Right cardiac atrium (tissue), 5 donors: ENCODE results near the gene PDZRN3. TPM values are rescaled to one million over a fixed set of nuclear protein-coding genes. Genes with fewer than 3 reads are reported as not detected.
A peak's percentile ranks its signal among the peaks of the same experiment; 100 is the strongest.

Experiments
- ATAC-seq, 2 donors: fragments of 200-7000 bp; cut with Tn5 transposase; one replicate each; pipeline versions ENCODE4 v1.8.0 to v1.9.1; 2020; ENCODE audit warnings: moderate library complexity in 2 of 2, mild to moderate bottlenecking in 1 of 2
- DNase-seq, 3 donors: peaks; one replicate each; pipeline ENCODE4 v3.0.0-alpha.2; 2020
- H3K27ac ChIP-seq: one replicate; pipeline ENCODE4 v1.5.1; 2013; ENCODE audit warnings: mild to moderate bottlenecking, low read length, control low read depth, moderate library complexity
- H3K27me3 ChIP-seq: one replicate; pipeline ENCODE4 v1.6.1; 2013; ENCODE audit not compliant: control insufficient read depth, insufficient read depth
- H3K4me1 ChIP-seq: one replicate; pipeline ENCODE4 v1.6.1; 2013; ENCODE audit warnings: low read length; ENCODE audit not compliant: control insufficient read depth, insufficient read depth
- H3K4me3 ChIP-seq: one replicate; pipeline ENCODE4 v1.5.1; 2013; ENCODE audit warnings: low read length, control low read depth
- H3K9me3 ChIP-seq: one replicate; pipeline ENCODE4 v1.6.1; 2013; ENCODE audit warnings: low read length; ENCODE audit not compliant: control insufficient read depth
- WGBS: extraction: QIAGEN DNeasy Blood & Tissue Kit; methylation state at CpG from one replicate; pipeline ENCODE4 v1.1.7; 2013; 5-methylcytosine and 5-hydroxymethylcytosine counted together
- intact Hi-C, 4 donors: fragments of 100-400 bp; cut with DNase I; formaldehyde crosslinking; loops; one replicate each; pipeline versions ENCODE4 v1.11.0 to v1.14.0; 2022 to 2023
- polyA plus RNA-seq: library from polyadenylated mRNA; stranded (reverse); fragments of 200-250 nt; gene quantifications from one replicate; pipeline ENCODE4 v1.2.3, GENCODE V29; 2013
- total RNA-seq, 4 donors: library from RNA; stranded (reverse); fragmentation: NEBNext Ultra II Directional; extraction: Animal tissue kit (Norgen Biotek cat#: 25700); gene quantifications; one replicate each; pipeline ENCODE4 v1.2.1, GENCODE V29; 2021
- donor health status: healthy with polysubstance abuse.
- donor health status: DM: no; HTN: yes; CAD: no.
- donor health status: DM: no; HTN: no; CAD: no.
- donor health status: DM: no; HTN: yes; CAD: no; lungs with severe emphysema.
- donor health status: DM: yes; HTN: yes; CAD: no.

The PDZRN3 gene
- total and polyA plus RNA-seq, 5 donors = 49.8 to 96.5 (median 70.1) TPM

- Histone ChIP-seq H3K27me3 (no peaks in the 10 kb centered on the region), H3K4me3 (no peak overlapping the region), H3K4me1 (peaks cover 6% of the 10 kb centered on the region), H3K27ac (peak overlapping the region; percentile 77), H3K9me3 (no peaks in the 10 kb centered on the region)
- DNase-seq = peak; percentile 34 to 82 (median 71)
- 30% methylated on average over 13 of the region's 13 CpGs for WGBS
- intact Hi-C loops = loop anchor here in 1 of 4 donors (10.0 kb wide), 1 partner anchor 104 kb away; the partner anchor contains the start of gene PDZRN3
- ATAC-seq = peak; percentile 67 to 85
Measured at GRCh38 chr3:73520931-73521461, 103.7 kb downstream of the PDZRN3 start.

GRCh38 chr3:73516631-73517030 is 108.1 kb downstream of the PDZRN3 start:
- intact Hi-C loops = loop anchor here in 1 of 4 donors (10.0 kb wide), 1 partner anchor 108 kb away; the partner anchor contains the start of gene PDZRN3
- 43% methylated on average over 5 of the region's 5 CpGs for WGBS
- ATAC-seq (peak in 1 of 2 donors; percentile 49), DNase-seq (peak in 1 of 3 donors; percentile 74)
- H3K9me3 ChIP-seq = no peaks in the 10 kb centered on the region
- no peaks in the 10 kb centered on the region for H3K27me3 ChIP-seq
- H3K4me1 ChIP-seq = peaks cover 6% of the 10 kb centered on the region
- no peak overlapping the region for H3K4me3 ChIP-seq
- H3K27ac ChIP-seq = peak overlapping the region; percentile 25

GRCh38 chr3:73513260-73513659 is 111.5 kb downstream of the PDZRN3 start:
- no peaks in the 10 kb centered on the region for H3K9me3 ChIP-seq
- intact Hi-C loops = loop anchor here in 3 of 4 donors (5.0 to 10.0 kb wide), 3 partner anchors 109 to 339 kb away; partner anchors contain the start of gene PDZRN3 (in 2 of the 3)
- 55% methylated on average over 5 of the region's 5 CpGs for whole genome bisulfite sequencing
- no peak overlapping the region for H3K27ac ChIP-seq
- H3K4me1 ChIP-seq = peaks cover under 1% of the 10 kb centered on the region
- no peak for ATAC-seq
- H3K27me3 ChIP-seq = no peaks in the 10 kb centered on the region
- H3K4me3 ChIP-seq = no peak overlapping the region
- no peak for DNase-seq

GRCh38 chr3:73511571-73512525 is 112.9 kb downstream of the PDZRN3 start:
- Histone ChIP-seq H3K27me3 (no peaks in the 10 kb centered on the region), H3K27ac (no peak overlapping the region), H3K4me1 (peaks cover 3% of the 10 kb centered on the region), H3K9me3 (no peaks in the 10 kb centered on the region), H3K4me3 (no peak overlapping the region)
- DNase-seq (peak in 1 of 3 donors; percentile 58), ATAC-seq (no peak)
- 55% methylated on average over 21 of the region's 21 CpGs for WGBS
- intact Hi-C loops = loop anchor here in 3 of 4 donors (5.0 to 10.0 kb wide), 3 partner anchors 110 to 340 kb away; partner anchors contain the start of gene PDZRN3 (in 2 of the 3)

GRCh38 chr3:73510784-73511183 is 114.0 kb downstream of the PDZRN3 start:
- ATAC-seq = no peak
- H3K9me3 ChIP-seq = no peaks in the 10 kb centered on the region
- H3K27ac ChIP-seq = no peak overlapping the region
- H3K27me3 ChIP-seq = no peaks in the 10 kb centered on the region
- no peak for DNase-seq
- H3K4me1 ChIP-seq = peaks cover 3% of the 10 kb centered on the region
- no peak overlapping the region for H3K4me3 ChIP-seq
- intact Hi-C loops = loop anchor here in 3 of 4 donors (5.0 to 10.0 kb wide), 3 partner anchors 112 to 342 kb away; partner anchors contain the start of gene PDZRN3 (in 2 of the 3)
- 88% methylated on average over 3 of the region's 3 CpGs for WGBS

- H3K9me3 ChIP-seq = no peaks in the 10 kb centered on the region
- WGBS = 89% methylated on average over 4 of the region's 4 CpGs
- no peaks in the 10 kb centered on the region for H3K27me3 ChIP-seq
- intact Hi-C loops = loop anchor here in 3 of 4 donors (5.0 to 10.0 kb wide), 3 partner anchors 112 to 342 kb away; partner anchors contain the start of gene PDZRN3 (in 2 of the 3)
- no peak for ATAC-seq
- H3K4me1 ChIP-seq = peaks cover 3% of the 10 kb centered on the region
- DNase-seq = no peak
- H3K27ac ChIP-seq = peak overlapping the region; percentile 26
- no peak overlapping the region for H3K4me3 ChIP-seq
Measured at GRCh38 chr3:73510334-73510733, 114.4 kb downstream of the PDZRN3 start.

- WGBS = 55% methylated on average over 7 of the region's 7 CpGs
- H3K4me1 ChIP-seq = peaks cover 3% of the 10 kb centered on the region
Measured at GRCh38 chr3:73509816-73510215, 114.9 kb downstream of the PDZRN3 start.

GRCh38 chr3:73509066-73509465 is 115.7 kb downstream of the PDZRN3 start:
- peaks cover 3% of the 10 kb centered on the region for H3K4me1 ChIP-seq
- DNase-seq = no peak
- no peaks in the 10 kb centered on the region for H3K9me3 ChIP-seq
- intact Hi-C loops = loop anchor here (5.0 to 10.0 kb wide), 4 partner anchors 113 to 404 kb away; partner anchors contain the start of gene PDZRN3 (in 1 of the 4)
- no peak overlapping the region for H3K27ac ChIP-seq
- 63% methylated on average over 5 of the region's 5 CpGs for WGBS
- ATAC-seq = no peak
- no peaks in the 10 kb centered on the region for H3K27me3 ChIP-seq
- H3K4me3 ChIP-seq = no peak overlapping the region

More at GRCh38 chr3:73509816-73510215, 114.9 kb downstream of the PDZRN3 start:
- no peak for DNase-seq
- Histone ChIP-seq H3K27me3 (no peaks in the 10 kb centered on the region), H3K4me3 (no peak overlapping the region), H3K9me3 (no peaks in the 10 kb centered on the region), H3K27ac (no peak overlapping the region)
- intact Hi-C loops = loop anchor here (5.0 to 10.0 kb wide), 6 partner anchors 112 to 405 kb away; partner anchors contain the start of gene PDZRN3 (in 3 of the 4)
- no peak for ATAC-seq

- peaks cover 3% of the 10 kb centered on the region for H3K4me1 ChIP-seq
- ATAC-seq (peak; percentile 61 to 73), DNase-seq (peak in 1 of 3 donors; percentile 62)
- H3K9me3 ChIP-seq = no peaks in the 10 kb centered on the region
- H3K4me3 ChIP-seq = no peak overlapping the region
- intact Hi-C loops = loop anchor here (5.0 to 10.0 kb wide), 4 partner anchors 114 to 404 kb away; partner anchors contain the start of gene PDZRN3 (in 1 of the 4)
- H3K27ac ChIP-seq = no peak overlapping the region
- no peaks in the 10 kb centered on the region for H3K27me3 ChIP-seq
- WGBS = 14% methylated on average over 6 of the region's 6 CpGs
Measured at GRCh38 chr3:73508330-73508954, 116.3 kb downstream of the PDZRN3 start.

- Histone ChIP-seq H3K4me1 (peaks cover 3% of the 10 kb centered on the region), H3K27ac (no peak overlapping the region), H3K4me3 (no peak overlapping the region), H3K9me3 (no peaks in the 10 kb centered on the region), H3K27me3 (no peaks in the 10 kb centered on the region)
- WGBS = 18% methylated on average over 4 of the region's 4 CpGs
- ATAC-seq (no peak), DNase-seq (no peak)
- intact Hi-C loops = loop anchor here (5.0 to 10.0 kb wide), 7 partner anchors 48 to 403 kb away; partner anchors contain the start of gene PDZRN3 (in 1 of the 4)
Measured at GRCh38 chr3:73504852-73505251, 119.9 kb downstream of the PDZRN3 start.
